Transverse colon (tissue), 4 donors: ENCODE results near the gene GBX1. TPM values are rescaled to one million over a fixed set of nuclear protein-coding genes. Genes with fewer than 3 reads are reported as not detected.

Experiments
- DNase-seq: peaks from one replicate; pipeline ENCODE4 v3.0.0-alpha.2; 2019
- H3K27ac ChIP-seq, 4 donors: fragments of 200-600 bp; sonication (generic); 2 replicates each; pipeline ENCODE4 v1.5.1; 2016 to 2018; ENCODE audit warnings: inconsistent platforms in 4 of 4
- H3K27me3 ChIP-seq: fragments of 200-600 bp; sonication (generic); 2 replicates; pipeline ENCODE4 v1.5.1; 2017; ENCODE audit warnings: inconsistent platforms
- H3K36me3 ChIP-seq, 4 donors: fragments of 200-600 bp; sonication (generic); 2 replicates each; pipeline ENCODE4 v1.5.1; 2017 to 2019; ENCODE audit warnings: inconsistent platforms in 4 of 4
- H3K4me1 ChIP-seq, 4 donors: fragments of 200-600 bp; sonication (generic); 2 replicates each; pipeline ENCODE4 v1.5.1; 2017 to 2020; ENCODE audit warnings: inconsistent platforms in 4 of 4
- H3K4me3 ChIP-seq, 4 donors: fragments of 200-600 bp; sonication (generic); 1 replicate in 1 of 4; 2 replicates in 3 of 4; pipeline versions ENCODE4 v1.5.1 to v1.6.1; 2017 to 2019; ENCODE audit warnings: inconsistent platforms in 4 of 4
- H3K9me3 ChIP-seq, 2 donors: fragments of 200-600 bp; sonication (generic); 2 replicates each; pipeline ENCODE4 v1.5.1; 2017 to 2019; ENCODE audit warnings: inconsistent platforms in 2 of 2
- CTCF ChIP-seq, 5 experiments: fragments of 200-600 bp in 3 of 5; fragments of 450-650 bp in 2 of 5; sonication (generic) in 3 of 5; IDR thresholded peaks; 1 replicate in 2 of 5; 2 replicates in 3 of 5; pipeline ENCODE4 v1.5.1; 2016 to 2017; ENCODE audit warnings: antibody characterized with exemption in 5 of 5, inconsistent platforms in 3 of 5, mild to moderate bottlenecking in 2 of 5, moderate library complexity in 1 of 5
- EP300 ChIP-seq: sonication (generic); formaldehyde crosslinking; IDR thresholded peaks from one replicate; pipeline ENCODE4 v1.6.1; 2017; ENCODE audit warnings: antibody characterized with exemption, low read depth
- POLR2A ChIP-seq: fragments of 450-650 bp; IDR thresholded peaks from one replicate; pipeline ENCODE4 v1.6.1; 2016; ENCODE audit warnings: antibody characterized with exemption, mild to moderate bottlenecking, moderate library complexity
- POLR2AphosphoS5 ChIP-seq, 3 donors: sonication (generic); formaldehyde crosslinking; IDR thresholded peaks; one replicate each; pipeline ENCODE4 v1.6.1; 2016; ENCODE audit warnings: antibody characterized with exemption in 3 of 3
- WGBS, 2 donors: methylation state at CpG; one replicate each; pipeline ENCODE4 v1.1.5; 2018; ENCODE audit warnings: low coverage in 1 of 2; 5-methylcytosine and 5-hydroxymethylcytosine counted together
- in situ Hi-C, 4 donors: fragments of 200-750 bp; cut with MboI; loops; one replicate each; pipeline versions ENCODE4 v1.15.0 to v1.15.1; 2017; ENCODE audit warnings: low sequenced_read_pairs in 3 of 4, low pct_ligation_motif_present in 1 of 4, low pct_unique_long_range_greater_than_20kb in 1 of 4
- intact Hi-C: fragments of 100-400 bp; cut with DNase I; formaldehyde crosslinking; loops from one replicate; pipeline ENCODE4 v1.15.1; 2023; ENCODE audit warnings: low total_unique reads
- total RNA-seq, 4 donors: library from RNA; depleted of rRNA; stranded (reverse); fragments of >200 nt; gene quantifications; one replicate each; pipeline ENCODE4 v1.1.0, GENCODE V29; 2016

Gene GBX1
- total RNA-seq, 4 donors from 2014 or later, result not detected

- intact Hi-C loops, result no loop called here
Measured at GRCh38 chr7:151211155-151211772, 43.8 kb upstream of the GBX1 start.

GRCh38 chr7:151210087-151210854 is 42.8 kb upstream of the GBX1 start, which contains the start of gene H2BK1:
TSS of gene H2BK1 (minus strand) at chr7:151210488. CDS start at chr7:151210318, 170 bp downstream.
- no peak within 1 kb of the TSS for H3K27ac ChIP-seq
- H3K4me1 ChIP-seq, result no peaks in the 10 kb centered on the region
- TF ChIP-seq CTCF (IDR thresholded peaks at IDR 0.05), result no peak
- intact Hi-C loops, result no loop called here
- H3K36me3 ChIP-seq, result peaks cover 0 to 15% (median 4%) of the 10 kb centered on the region in 4 donors
- in situ Hi-C loops, result no loop called here
- H3K4me3 ChIP-seq, result no peak within 1 kb of the TSS
- H3K27me3 ChIP-seq, result peaks cover 10% of the 10 kb centered on the region
- WGBS, 2 donors, result 86 to 91% methylated on average over 12 to 17 of the region's 17 CpGs
- DNase-seq, result no peak
- H3K9me3 ChIP-seq, result no peaks in the 10 kb centered on the region

More at GRCh38 chr7:151211155-151211772, 43.8 kb upstream of the GBX1 start:
- Histone ChIP-seq H3K9me3 (no peaks in the 10 kb centered on the region), H3K4me3 (no peak overlapping the region), H3K36me3 (peaks cover 0 to 17% (median 8%) of the 10 kb centered on the region in 4 donors), H3K4me1 (peaks cover 0 to 6% (median 0%) of the 10 kb centered on the region in 4 donors), H3K27ac (no peak overlapping the region), H3K27me3 (peaks cover 6% of the 10 kb centered on the region)
- in situ Hi-C loops, result no loop called here
- no peak for DNase-seq
- TF ChIP-seq EP300 (no peak), CTCF (IDR thresholded peaks at IDR 0.05) (no peak), POLR2A (no peak), POLR2AphosphoS5 (IDR thresholded peaks at IDR 0.05) (no peak)
- WGBS, 2 donors, result 75 to 90% methylated on average over 1 to 3 of the region's 3 CpGs

GRCh38 chr7:151209588-151209987 is 42.1 kb upstream of the GBX1 start:
- WGBS, 2 donors, result 80 to 87% methylated on average over 1 to 6 of the region's 6 CpGs
- H3K4me3 ChIP-seq, result no peak overlapping the region
- intact Hi-C loops, result no loop called here
- in situ Hi-C loops, result no loop called here
- H3K27me3 ChIP-seq, result peaks cover 17% of the 10 kb centered on the region
- H3K27ac ChIP-seq, result no peak overlapping the region
- TF ChIP-seq EP300 (no peak), CTCF (IDR thresholded peaks at IDR 0.05) (no peak), POLR2A (no peak)
- no peak for DNase-seq
- H3K36me3 ChIP-seq, result peaks cover 0 to 9% (median under 1%) of the 10 kb centered on the region in 4 donors
- H3K4me1 ChIP-seq, result no peaks in the 10 kb centered on the region
- no peaks in the 10 kb centered on the region for H3K9me3 ChIP-seq

GRCh38 chr7:151208253-151208862 is 40.9 kb upstream of the GBX1 start:
- no peaks in the 10 kb centered on the region for H3K36me3 ChIP-seq
- in situ Hi-C loops, result no loop called here

More at GRCh38 chr7:151208253-151208862, 40.9 kb upstream of the GBX1 start:
- no peaks in the 10 kb centered on the region for H3K9me3 ChIP-seq
- intact Hi-C loops, result no loop called here
- H3K27ac ChIP-seq, result no peak overlapping the region
- WGBS, 2 donors, result 43 to 68% methylated on average over 4 to 9 of the region's 9 CpGs
- H3K27me3 ChIP-seq, result peaks cover 28% of the 10 kb centered on the region
- no peak overlapping the region for H3K4me3 ChIP-seq
- no peaks in the 10 kb centered on the region for H3K4me1 ChIP-seq
- DNase-seq, result no peak
- TF ChIP-seq POLR2AphosphoS5 (IDR thresholded peaks at IDR 0.05) (no peak), POLR2A (no peak), EP300 (no peak), CTCF (IDR thresholded peaks at IDR 0.05) (no peak)
